HEK293T (cell line): Measurements from ENCODE around the gene FAM53B.

ENCODE experiments used
- ARNT ChIP-seq: fragments of 450-650 bp; IDR thresholded peaks from 2 replicates; pipeline ENCODE4 v1.6.1; 2017; ENCODE audit warnings: mild to moderate bottlenecking
- BHLHE40 ChIP-seq: fragments of 450-650 bp; IDR thresholded peaks from 2 replicates; pipeline ENCODE4 v1.6.1; 2016; ENCODE audit warnings: mild to moderate bottlenecking, moderate library complexity, borderline replicate concordance
- CTBP1 ChIP-seq: fragments of 450-650 bp; IDR thresholded peaks from 2 replicates; pipeline ENCODE4 v1.6.1; 2016; ENCODE audit warnings: borderline replicate concordance
- ELF4 ChIP-seq: fragments of 450-650 bp; IDR thresholded peaks from 2 replicates; pipeline ENCODE4 v1.6.1; 2017; ENCODE audit warnings: antibody characterized with exemption
- FOXA1 ChIP-seq: fragments of 450-650 bp; IDR thresholded peaks from 2 replicates; pipeline ENCODE4 v1.6.1; 2016; ENCODE audit warnings: mild to moderate bottlenecking
- FOXK2 ChIP-seq: fragments of 450-650 bp; IDR thresholded peaks from 2 replicates; pipeline ENCODE4 v1.6.1; 2016; ENCODE audit warnings: mild to moderate bottlenecking
- FOXM1 ChIP-seq: fragments of 450-650 bp; IDR thresholded peaks from 2 replicates; pipeline ENCODE4 v1.6.1; 2017; ENCODE audit warnings: mild to moderate bottlenecking, borderline replicate concordance
- HDGF ChIP-seq: fragments of 450-650 bp; IDR thresholded peaks from 2 replicates; pipeline ENCODE4 v1.6.1; 2017; ENCODE audit warnings: antibody characterized with exemption, borderline replicate concordance
- LEF1 ChIP-seq: fragments of 450-650 bp; IDR thresholded peaks from 2 replicates; pipeline ENCODE4 v1.6.1; 2017; ENCODE audit warnings: mild to moderate bottlenecking, borderline replicate concordance
- NFRKB ChIP-seq: fragments of 450-650 bp; IDR thresholded peaks from 2 replicates; pipeline ENCODE4 v1.6.1; 2016; ENCODE audit warnings: mild to moderate bottlenecking, moderate library complexity
- PKNOX1 ChIP-seq: fragments of 450-650 bp; IDR thresholded peaks from 2 replicates; pipeline ENCODE4 v1.6.1; 2016
- SUZ12 ChIP-seq: fragments of 450-650 bp; IDR thresholded peaks from 2 replicates; pipeline ENCODE4 v1.6.1; 2016; ENCODE audit warnings: mild to moderate bottlenecking

GRCh38 chr10:124699471-124700292, 44.5 kb downstream of the FAM53B start:
- TF ChIP-seq FOXA1 (no peak), FOXM1 (no peak), ELF4 (no peak), LEF1 (no peak), HDGF (no peak), SUZ12 (no peak), FOXK2 (no peak), NFRKB (no peak), CTBP1 (no peak), BHLHE40 (no peak), PKNOX1 (no peak), ARNT (no peak)
